HG03469 (cell line): Measurements from ENCODE around the gene FSTL4.

Experiments
- ATAC-seq: cut with Tn5 transposase; IDR thresholded peaks from one replicate; pipeline ENCODE4 v1.9.1; 2021; ENCODE audit warnings: mild to moderate bottlenecking, moderate library complexity, moderate number of reproducible peaks; ENCODE audit not compliant: unreplicated experiment

FSTL4 gene

GRCh38 chr5:133277744-133278143 lies 334.6 kb downstream of the FSTL4 start:
- ATAC-seq: no peak

GRCh38 chr5:133276171-133276570 lies 336.2 kb downstream of the FSTL4 start:
- no peak for ATAC-seq

GRCh38 chr5:133275631-133276030 lies 336.7 kb downstream of the FSTL4 start:
- ATAC-seq: no peak

GRCh38 chr5:133274597-133274935 lies 337.8 kb downstream of the FSTL4 start:
- ATAC-seq: no peak

GRCh38 chr5:133273661-133274596 lies 338.4 kb downstream of the FSTL4 start:
- no peak for ATAC-seq

GRCh38 chr5:133272345-133272744 lies 340.0 kb downstream of the FSTL4 start:
- ATAC-seq: no peak

GRCh38 chr5:133271606-133272005 lies 340.7 kb downstream of the FSTL4 start:
- ATAC-seq: no peak

- no peak for ATAC-seq
Measured at GRCh38 chr5:133269691-133270090, 342.6 kb downstream of the FSTL4 start.

- ATAC-seq: no peak
Measured at GRCh38 chr5:133267601-133268000, 344.7 kb downstream of the FSTL4 start.

GRCh38 chr5:133266966-133267365 lies 345.4 kb downstream of the FSTL4 start:
- ATAC-seq: no peak

GRCh38 chr5:133266527-133266878 lies 345.8 kb downstream of the FSTL4 start:
- ATAC-seq: no peak

GRCh38 chr5:133265720-133266526 lies 346.4 kb downstream of the FSTL4 start:
- ATAC-seq: no peak

- no peak for ATAC-seq
Measured at GRCh38 chr5:133265257-133265656, 347.1 kb downstream of the FSTL4 start.

GRCh38 chr5:133262690-133263089 lies 349.7 kb downstream of the FSTL4 start:
- ATAC-seq: no peak

- ATAC-seq: no peak
Measured at GRCh38 chr5:133261993-133262392, 350.3 kb downstream of the FSTL4 start.

- ATAC-seq: no peak
Measured at GRCh38 chr5:133260715-133261114, 351.6 kb downstream of the FSTL4 start.

GRCh38 chr5:133259199-133259997 lies 352.9 kb downstream of the FSTL4 start:
- ATAC-seq: no peak

- ATAC-seq: no peak
Measured at GRCh38 chr5:133257977-133258376, 354.4 kb downstream of the FSTL4 start.

- no peak for ATAC-seq
Measured at GRCh38 chr5:133256276-133256675, 356.1 kb downstream of the FSTL4 start.

- no peak for ATAC-seq
Measured at GRCh38 chr5:133254803-133255202, 357.5 kb downstream of the FSTL4 start.

- no peak for ATAC-seq
Measured at GRCh38 chr5:133253671-133254070, 358.7 kb downstream of the FSTL4 start.
